SU-DHL-6 (cell line): ENCODE data around the gene LRRTM4.

Experiments used
- H2AFZ ChIP-seq: fragments of 200-600 bp; sonication (generic); 2 replicates; pipeline ENCODE4 v1.6.1; 2014; ENCODE audit warnings: low read depth, mild to moderate bottlenecking, moderate library complexity, mixed read lengths, antibody characterized with exemption, low read length; ENCODE audit not compliant: severe bottlenecking
- H3F3A ChIP-seq: fragments of 200-600 bp; shearing (Covaris generic); 2 replicates; pipeline ENCODE4 v1.6.0; 2016; ENCODE audit warnings: antibody characterized with exemption, mild to moderate bottlenecking; ENCODE audit not compliant: insufficient read depth
- H3K27ac ChIP-seq: fragments of 200-600 bp; sonication (generic); 2 replicates; pipeline ENCODE4 v1.5.1; 2016; ENCODE audit warnings: low read depth, mild to moderate bottlenecking, low read length, moderate library complexity, mixed read lengths
- H3K27me3 ChIP-seq: fragments of 200-600 bp; sonication (generic), shearing (Covaris generic); 2 replicates; pipeline ENCODE4 v1.6.0; 2014; ENCODE audit warnings: mild to moderate bottlenecking, low read length
- H3K36me3 ChIP-seq: fragments of 200-600 bp; sonication (generic); 2 replicates; pipeline ENCODE4 v1.6.1; 2014; ENCODE audit warnings: mild to moderate bottlenecking, low read length, mixed read lengths
- H3K4me2 ChIP-seq: fragments of 300-600, 200-600 bp; shearing (Covaris generic), sonication (generic); 2 replicates; pipeline ENCODE4 v1.6.0; 2014; ENCODE audit warnings: low read length, low read depth, mild to moderate bottlenecking; ENCODE audit not compliant: poor library complexity, severe bottlenecking
- H3K4me3 ChIP-seq: fragments of 200-600 bp; sonication (generic); 2 replicates; pipeline ENCODE4 v1.5.1; 2014; ENCODE audit warnings: antibody characterized with exemption, low read length, mild to moderate bottlenecking, mixed read lengths; ENCODE audit not compliant: insufficient read depth, poor library complexity, severe bottlenecking
- H3K79me2 ChIP-seq: fragments of 200-600 bp; sonication (generic); 2 replicates; pipeline ENCODE4 v1.6.1; 2014; ENCODE audit warnings: mild to moderate bottlenecking, low read length, moderate library complexity; ENCODE audit not compliant: insufficient read depth
- H3K9ac ChIP-seq: fragments of 200-600 bp; sonication (generic); 2 replicates; pipeline ENCODE4 v1.7.0; 2014; ENCODE audit warnings: mild to moderate bottlenecking, low read length
- H3K9me2 ChIP-seq: fragments of 200-600 bp; sonication (generic); replicated peaks from 2 replicates; pipeline ENCODE4 v1.6.1; 2014; ENCODE audit warnings: low read length; ENCODE audit not compliant: insufficient read depth
- H3K9me3 ChIP-seq: fragments of 200-600 bp; sonication (generic); 2 replicates; pipeline ENCODE4 v1.6.1; 2014; ENCODE audit warnings: low read length, mixed read lengths; ENCODE audit not compliant: insufficient read depth
- H4K20me1 ChIP-seq: fragments of 200-600 bp; sonication (generic); 2 replicates; pipeline ENCODE4 v1.6.1; 2014; ENCODE audit warnings: low read depth, mild to moderate bottlenecking, antibody characterized with exemption, low read length, moderate library complexity, mixed read lengths
- CTCF ChIP-seq: fragments of 200-600 bp; sonication (generic); IDR thresholded peaks from one replicate; pipeline ENCODE4 v1.5.1; 2017; ENCODE audit warnings: antibody characterized with exemption, mild to moderate bottlenecking, low read length, moderate library complexity; ENCODE audit not compliant: insufficient read depth, poor library complexity, severe bottlenecking
- EZH2phosphoT487 ChIP-seq: fragments of 200-600 bp; sonication (generic), shearing (Covaris generic); conservative IDR thresholded peaks from 2 replicates; pipeline ENCODE4 v1.6.1; 2018; ENCODE audit warnings: mild to moderate bottlenecking, antibody characterized with exemption, low read length, moderate library complexity, mixed read lengths

Gene LRRTM4

GRCh38 chr2:76928026-76928425, 594.1 kb downstream of the LRRTM4 start:
- Histone ChIP-seq H2AFZ (no peak overlapping the region), H3K9me2 (no peaks in the 10 kb centered on the region), H3K9ac (no peak overlapping the region), H3K36me3 (no peaks in the 10 kb centered on the region), H3K79me2 (no peaks in the 10 kb centered on the region), H3K9me3 (no peaks in the 10 kb centered on the region), H3F3A (no peaks in the 10 kb centered on the region), H3K27me3 (no peaks in the 10 kb centered on the region), H4K20me1 (no peaks in the 10 kb centered on the region), H3K27ac (no peak overlapping the region), H3K4me2 (no peak overlapping the region), H3K4me3 (no peak overlapping the region)
- TF ChIP-seq CTCF (no peak), EZH2phosphoT487 (no peak)

GRCh38 chr2:76921006-76921405, 601.2 kb downstream of the LRRTM4 start:
- H3K79me2 ChIP-seq: no peaks in the 10 kb centered on the region
- H3K9me2 ChIP-seq: no peaks in the 10 kb centered on the region
- H3K9me3 ChIP-seq: no peaks in the 10 kb centered on the region
- H2AFZ ChIP-seq: no peak overlapping the region
- H3K4me2 ChIP-seq: no peak overlapping the region
- no peaks in the 10 kb centered on the region for H4K20me1 ChIP-seq
- TF ChIP-seq CTCF: no peak
- TF ChIP-seq EZH2phosphoT487: no peak
- no peaks in the 10 kb centered on the region for H3F3A ChIP-seq
- no peaks in the 10 kb centered on the region for H3K27me3 ChIP-seq
- no peak overlapping the region for H3K27ac ChIP-seq
- no peaks in the 10 kb centered on the region for H3K36me3 ChIP-seq
- H3K4me3 ChIP-seq: no peak overlapping the region
- no peak overlapping the region for H3K9ac ChIP-seq

GRCh38 chr2:76895469-76895868, 626.7 kb downstream of the LRRTM4 start:
- Histone ChIP-seq H4K20me1 (no peaks in the 10 kb centered on the region), H3K9ac (no peak overlapping the region), H2AFZ (no peak overlapping the region), H3F3A (no peaks in the 10 kb centered on the region), H3K4me2 (no peak overlapping the region), H3K36me3 (no peaks in the 10 kb centered on the region), H3K4me3 (no peak overlapping the region), H3K9me3 (no peaks in the 10 kb centered on the region), H3K27me3 (no peaks in the 10 kb centered on the region), H3K27ac (no peak overlapping the region), H3K79me2 (no peaks in the 10 kb centered on the region), H3K9me2 (no peaks in the 10 kb centered on the region)
- TF ChIP-seq CTCF: no peak

- H3K4me2 ChIP-seq: no peak overlapping the region
- no peak overlapping the region for H3K27ac ChIP-seq
- no peaks in the 10 kb centered on the region for H3K9me2 ChIP-seq
- no peaks in the 10 kb centered on the region for H3K9me3 ChIP-seq
- H3F3A ChIP-seq: no peaks in the 10 kb centered on the region
- no peak overlapping the region for H2AFZ ChIP-seq
- H4K20me1 ChIP-seq: no peaks in the 10 kb centered on the region
- TF ChIP-seq CTCF: no peak
- no peak for TF ChIP-seq EZH2phosphoT487
- H3K9ac ChIP-seq: no peak overlapping the region
- H3K27me3 ChIP-seq: no peaks in the 10 kb centered on the region
- no peaks in the 10 kb centered on the region for H3K36me3 ChIP-seq
- no peak overlapping the region for H3K4me3 ChIP-seq
- no peaks in the 10 kb centered on the region for H3K79me2 ChIP-seq
Observed at GRCh38 chr2:76870581-76870980, 651.6 kb downstream of the LRRTM4 start.
